Measurements from ENCODE around the gene KRTAP1-5.

DNA sequence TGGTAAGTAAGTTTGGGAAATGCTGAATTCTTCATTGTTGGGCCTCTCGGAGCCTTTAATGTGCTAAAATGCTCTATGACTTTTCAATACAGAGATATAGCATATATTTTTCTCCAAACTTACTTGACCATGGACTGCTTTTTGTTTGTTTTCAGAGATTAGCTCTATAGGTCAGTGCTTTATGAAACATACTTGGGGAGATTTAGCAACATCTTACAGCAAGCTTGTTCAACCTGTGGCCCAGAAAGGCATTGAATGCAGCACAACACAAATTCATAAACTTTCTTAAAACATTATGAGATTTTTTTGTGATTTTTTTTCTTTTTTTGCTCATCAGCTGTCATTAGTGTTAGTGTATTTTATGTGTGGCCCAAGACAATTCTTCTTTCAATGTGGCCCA, 17.1 kb downstream of the KRTAP1-5 start:
- TF ChIP-seq, protein P1, sequence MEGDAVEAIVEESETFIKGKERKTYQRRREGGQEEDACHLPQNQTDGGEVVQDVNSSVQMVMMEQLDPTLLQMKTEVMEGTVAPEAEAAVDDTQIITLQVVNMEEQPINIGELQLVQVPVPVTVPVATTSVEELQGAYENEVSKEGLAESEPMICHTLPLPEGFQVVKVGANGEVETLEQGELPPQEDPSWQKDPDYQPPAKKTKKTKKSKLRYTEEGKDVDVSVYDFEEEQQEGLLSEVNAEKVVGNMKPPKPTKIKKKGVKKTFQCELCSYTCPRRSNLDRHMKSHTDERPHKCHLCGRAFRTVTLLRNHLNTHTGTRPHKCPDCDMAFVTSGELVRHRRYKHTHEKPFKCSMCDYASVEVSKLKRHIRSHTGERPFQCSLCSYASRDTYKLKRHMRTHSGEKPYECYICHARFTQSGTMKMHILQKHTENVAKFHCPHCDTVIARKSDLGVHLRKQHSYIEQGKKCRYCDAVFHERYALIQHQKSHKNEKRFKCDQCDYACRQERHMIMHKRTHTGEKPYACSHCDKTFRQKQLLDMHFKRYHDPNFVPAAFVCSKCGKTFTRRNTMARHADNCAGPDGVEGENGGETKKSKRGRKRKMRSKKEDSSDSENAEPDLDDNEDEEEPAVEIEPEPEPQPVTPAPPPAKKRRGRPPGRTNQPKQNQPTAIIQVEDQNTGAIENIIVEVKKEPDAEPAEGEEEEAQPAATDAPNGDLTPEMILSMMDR (IDR thresholded peaks at IDR 0.05), result no peak
- no peak for TF ChIP-seq POLR2A (IDR thresholded peaks at IDR 0.05)
